ENCODE measurements around the gene MIB1.

DNA sequence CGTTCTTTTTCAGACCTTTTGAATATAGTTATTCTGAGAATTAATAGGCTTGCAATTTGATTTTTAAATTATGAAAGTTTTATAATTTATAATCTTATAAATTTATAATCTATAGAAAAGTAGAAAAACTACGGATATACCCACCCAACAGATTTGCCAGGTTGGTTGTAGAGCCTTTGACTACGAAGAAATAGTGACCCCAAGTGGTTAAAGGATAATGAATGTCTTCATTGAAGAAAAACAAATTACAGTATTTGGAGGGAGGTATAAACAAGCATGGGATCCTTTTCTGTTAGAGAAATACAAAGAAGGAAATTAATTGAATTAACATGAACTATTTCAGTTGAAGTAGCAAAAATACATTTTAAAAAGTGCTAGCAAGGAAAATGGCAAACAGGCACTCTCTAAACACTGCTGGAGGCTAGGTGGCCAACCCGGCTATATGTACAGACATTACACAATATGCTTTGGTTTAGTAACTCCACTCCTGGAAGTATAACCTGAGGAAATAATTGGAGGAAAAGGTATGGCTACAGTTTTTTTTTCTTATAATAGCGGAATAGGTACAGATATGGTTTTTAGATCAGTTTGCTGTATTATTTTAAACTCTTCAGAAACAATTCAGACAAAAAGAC lies 110.9 kb downstream of the MIB1 start:
- no peak for TF ChIP-seq FOXM1 (IDR thresholded peaks at IDR 0.05; ENCODE audit: borderline replicate concordance)
- no peak for TF ChIP-seq FOXA1 (IDR thresholded peaks at IDR 0.05)
- no peak for TF ChIP-seq HDGF (IDR thresholded peaks at IDR 0.05; ENCODE audit: borderline replicate concordance)
- TF ChIP-seq FOXK2 (IDR thresholded peaks at IDR 0.05) = no peak
- no peak for TF ChIP-seq SP1 (IDR thresholded peaks at IDR 0.05)
- TF ChIP-seq ARNT (IDR thresholded peaks at IDR 0.05) = no peak
